KOPT-K1 (cell line): Measurements from ENCODE around the gene HDAC9.

ENCODE experiments used
- H3K27ac ChIP-seq: fragments of 200-600 bp; sonication (generic); 2 replicates; pipeline ENCODE4 v1.5.1; 2016; ENCODE audit warnings: antibody characterized with exemption, mild to moderate bottlenecking, low read depth, low read length; ENCODE audit not compliant: poor library complexity, severe bottlenecking
- H3K36me3 ChIP-seq: fragments of 200-600 bp; sonication (generic); 2 replicates; pipeline ENCODE4 v1.5.1; 2017; ENCODE audit warnings: antibody characterized with exemption, mild to moderate bottlenecking, low read length, moderate library complexity; ENCODE audit not compliant: insufficient read depth
- H3K9me3 ChIP-seq: fragments of 200-600 bp; sonication (generic); 2 replicates; pipeline ENCODE4 v1.5.1; 2017; ENCODE audit warnings: antibody characterized with exemption, low read length, mild to moderate bottlenecking; ENCODE audit not compliant: insufficient read depth, poor library complexity, severe bottlenecking

The HDAC9 gene

GRCh38 chr7:18610331-18610948 is 114.9 kb downstream of the HDAC9 start:
- Histone ChIP-seq H3K36me3 (no peaks in the 10 kb centered on the region), H3K27ac (no peak overlapping the region), H3K9me3 (peaks cover 6% of the 10 kb centered on the region)

GRCh38 chr7:18614841-18615240 is 119.3 kb downstream of the HDAC9 start:
- no peak overlapping the region for H3K27ac ChIP-seq
- H3K9me3 ChIP-seq, result no peaks in the 10 kb centered on the region
- H3K36me3 ChIP-seq, result no peaks in the 10 kb centered on the region

- Histone ChIP-seq H3K27ac (no peak overlapping the region), H3K9me3 (no peaks in the 10 kb centered on the region), H3K36me3 (no peaks in the 10 kb centered on the region)
These were observed 123.8 kb downstream of the HDAC9 start for GRCh38 chr7:18619311-18619710.

GRCh38 chr7:18623389-18623788 is 127.8 kb downstream of the HDAC9 start:
- no peak overlapping the region for H3K27ac ChIP-seq
- H3K9me3 ChIP-seq, result no peaks in the 10 kb centered on the region
- H3K36me3 ChIP-seq, result no peaks in the 10 kb centered on the region

- H3K36me3 ChIP-seq, result no peaks in the 10 kb centered on the region
- no peak overlapping the region for H3K27ac ChIP-seq
- no peaks in the 10 kb centered on the region for H3K9me3 ChIP-seq
These were observed 128.9 kb downstream of the HDAC9 start for GRCh38 chr7:18624459-18624858.

- Histone ChIP-seq H3K9me3 (no peaks in the 10 kb centered on the region), H3K36me3 (no peaks in the 10 kb centered on the region), H3K27ac (no peak overlapping the region)
These were observed 130.5 kb downstream of the HDAC9 start for GRCh38 chr7:18626086-18626485.

GRCh38 chr7:18626717-18627116 is 131.2 kb downstream of the HDAC9 start:
- Histone ChIP-seq H3K9me3 (no peaks in the 10 kb centered on the region), H3K36me3 (no peaks in the 10 kb centered on the region), H3K27ac (no peak overlapping the region)

GRCh38 chr7:18637516-18637915 is 142.0 kb downstream of the HDAC9 start:
- Histone ChIP-seq H3K36me3 (no peaks in the 10 kb centered on the region), H3K27ac (no peak overlapping the region), H3K9me3 (no peaks in the 10 kb centered on the region)

- Histone ChIP-seq H3K9me3 (no peaks in the 10 kb centered on the region), H3K27ac (no peak overlapping the region), H3K36me3 (no peaks in the 10 kb centered on the region)
These were observed 143.3 kb downstream of the HDAC9 start for GRCh38 chr7:18638594-18639452.

GRCh38 chr7:18639711-18640110 is 144.2 kb downstream of the HDAC9 start:
- Histone ChIP-seq H3K9me3 (no peaks in the 10 kb centered on the region), H3K27ac (no peak overlapping the region), H3K36me3 (no peaks in the 10 kb centered on the region)

- H3K36me3 ChIP-seq, result no peaks in the 10 kb centered on the region; the same call in 1 of the 2 replicates
- no peaks in the 10 kb centered on the region for H3K9me3 ChIP-seq
- H3K27ac ChIP-seq, result no peak overlapping the region
These were observed 149.4 kb downstream of the HDAC9 start for GRCh38 chr7:18644981-18645380.

- Histone ChIP-seq H3K36me3 (no peaks in the 10 kb centered on the region; the same call in 1 of the 2 replicates), H3K9me3 (no peaks in the 10 kb centered on the region), H3K27ac (no peak overlapping the region)
These were observed 152.0 kb downstream of the HDAC9 start for GRCh38 chr7:18647582-18647981.

GRCh38 chr7:18648849-18649758 is 153.6 kb downstream of the HDAC9 start:
- no peaks in the 10 kb centered on the region; the same call in 1 of the 2 replicates for H3K36me3 ChIP-seq
- H3K9me3 ChIP-seq, result no peaks in the 10 kb centered on the region
- H3K27ac ChIP-seq, result no peak overlapping the region

GRCh38 chr7:18653381-18654155 is 158.0 kb downstream of the HDAC9 start:
- Histone ChIP-seq H3K9me3 (no peaks in the 10 kb centered on the region), H3K27ac (no peak overlapping the region), H3K36me3 (no peaks in the 10 kb centered on the region; the same call in 1 of the 2 replicates)
